ENCODE results near the gene TRAF7.

The TRAF7 gene

GRCh38 chr16:2181952-2182351 lies 26.4 kb downstream of the TRAF7 start:
- no peak for DNase-seq (ENCODE audit: low read depth in 2 of 2)

- DNase-seq (ENCODE audit: low read depth in 2 of 2), result no peak
Measured at GRCh38 chr16:2183671-2184070, 28.1 kb downstream of the TRAF7 start.

GRCh38 chr16:2184346-2184745 lies 28.8 kb downstream of the TRAF7 start:
- DNase-seq (ENCODE audit: low read depth in 2 of 2), result no peak

- no peak for DNase-seq (ENCODE audit: low read depth in 2 of 2)
Measured at GRCh38 chr16:2184962-2185361, 29.4 kb downstream of the TRAF7 start.

GRCh38 chr16:2186064-2186463 lies 30.5 kb downstream of the TRAF7 start:
- no peak for DNase-seq (ENCODE audit: low read depth in 2 of 2)

- no peak for DNase-seq (ENCODE audit: low read depth in 2 of 2)
Measured at GRCh38 chr16:2186505-2186904, 30.9 kb downstream of the TRAF7 start.

GRCh38 chr16:2187212-2187611 lies 31.6 kb downstream of the TRAF7 start:
- no peak for DNase-seq (ENCODE audit: low read depth in 2 of 2)

GRCh38 chr16:2188395-2188794 lies 32.8 kb downstream of the TRAF7 start:
- no peak for DNase-seq (ENCODE audit: low read depth in 2 of 2)

- no peak for DNase-seq (ENCODE audit: low read depth in 2 of 2)
Measured at GRCh38 chr16:2189252-2189893, 33.8 kb downstream of the TRAF7 start.

- DNase-seq (ENCODE audit: low read depth in 2 of 2), result no peak
Measured at GRCh38 chr16:2190002-2190658, 34.5 kb downstream of the TRAF7 start.

GRCh38 chr16:2190659-2191445 lies 35.3 kb downstream of the TRAF7 start:
- no peak for DNase-seq (ENCODE audit: low read depth in 2 of 2)

GRCh38 chr16:2191446-2191706 lies 35.8 kb downstream of the TRAF7 start:
- DNase-seq (ENCODE audit: low read depth in 2 of 2), result no peak

- DNase-seq (ENCODE audit: low read depth in 2 of 2), result no peak
Measured at GRCh38 chr16:2194166-2194834, 38.7 kb downstream of the TRAF7 start.

GRCh38 chr16:2194852-2195321 lies 39.3 kb downstream of the TRAF7 start:
- no peak for DNase-seq (ENCODE audit: low read depth in 2 of 2)

- DNase-seq (ENCODE audit: low read depth in 2 of 2), result no peak
Measured at GRCh38 chr16:2195322-2196161, 40.0 kb downstream of the TRAF7 start.

- no peak for DNase-seq (ENCODE audit: low read depth in 2 of 2)
Measured at GRCh38 chr16:2196162-2196980, 40.8 kb downstream of the TRAF7 start, which contains the start of gene CASKIN1. Gene CASKIN1, minus strand, starts transcription at chr16:2196605. Its CDS starts 173 bp downstream, at chr16:2196432.

GRCh38 chr16:2196981-2197511 lies 41.5 kb downstream of the TRAF7 start:
- no peak for DNase-seq (ENCODE audit: low read depth in 2 of 2)

- no peak for DNase-seq (ENCODE audit: low read depth in 2 of 2)
Measured at GRCh38 chr16:2197765-2198164, 42.2 kb downstream of the TRAF7 start.

GRCh38 chr16:2198283-2198682 lies 42.7 kb downstream of the TRAF7 start:
- DNase-seq (ENCODE audit: low read depth in 2 of 2), result no peak

GRCh38 chr16:2199095-2199494 lies 43.5 kb downstream of the TRAF7 start:
- no peak for DNase-seq (ENCODE audit: low read depth in 2 of 2)

Measured in fibroblast of skin of left biceps (primary cell).